H1 (cell line): ENCODE results near the gene IKZF5.

Experiments
- EP300 ChIP-seq, 2 experiments: IDR thresholded peaks; 1 replicate in 1 of 2; 2 replicates in 1 of 2; pipeline ENCODE4 v1.6.1; 2011 to 2012; ENCODE audit warnings: low read depth in 2 of 2, low read length in 2 of 2, mild to moderate bottlenecking in 2 of 2, borderline replicate concordance in 1 of 2, inconsistent platforms in 1 of 2, moderate library complexity in 1 of 2
- GTF2F1 ChIP-seq: IDR thresholded peaks from 2 replicates; pipeline ENCODE4 v1.6.1; 2012; ENCODE audit warnings: low read depth, low read length, improper control_type of control experiment, borderline replicate concordance
- MAFK ChIP-seq: IDR thresholded peaks from 2 replicates; pipeline ENCODE4 v1.6.1; 2012; ENCODE audit warnings: low read depth, mild to moderate bottlenecking, improper control_type of control experiment, low read length
- RFX5 ChIP-seq: IDR thresholded peaks from 2 replicates; pipeline ENCODE4 v1.6.1; 2011; ENCODE audit warnings: low read depth, low read length, improper control_type of control experiment, borderline replicate concordance
- ZNF274 ChIP-seq: IDR thresholded peaks from 2 replicates; pipeline ENCODE4 v1.7.0; 2012; ENCODE audit warnings: low read length, borderline replicate concordance; ENCODE audit errors: extremely low read depth
- TF ChIP-seq, protein P1 (sequence below), 3 experiments: IDR thresholded peaks; 1 replicate in 2 of 3; 2 replicates in 1 of 3; pipeline versions ENCODE4 v1.5.1 to v1.6.1; 2011; ENCODE audit warnings: low read length in 3 of 3, mild to moderate bottlenecking in 3 of 3, inconsistent platforms in 2 of 3, low read depth in 1 of 3, moderate library complexity in 1 of 3; ENCODE audit not compliant: insufficient read depth in 1 of 3; ENCODE audit errors: control extremely low read depth in 1 of 3

DNA sequence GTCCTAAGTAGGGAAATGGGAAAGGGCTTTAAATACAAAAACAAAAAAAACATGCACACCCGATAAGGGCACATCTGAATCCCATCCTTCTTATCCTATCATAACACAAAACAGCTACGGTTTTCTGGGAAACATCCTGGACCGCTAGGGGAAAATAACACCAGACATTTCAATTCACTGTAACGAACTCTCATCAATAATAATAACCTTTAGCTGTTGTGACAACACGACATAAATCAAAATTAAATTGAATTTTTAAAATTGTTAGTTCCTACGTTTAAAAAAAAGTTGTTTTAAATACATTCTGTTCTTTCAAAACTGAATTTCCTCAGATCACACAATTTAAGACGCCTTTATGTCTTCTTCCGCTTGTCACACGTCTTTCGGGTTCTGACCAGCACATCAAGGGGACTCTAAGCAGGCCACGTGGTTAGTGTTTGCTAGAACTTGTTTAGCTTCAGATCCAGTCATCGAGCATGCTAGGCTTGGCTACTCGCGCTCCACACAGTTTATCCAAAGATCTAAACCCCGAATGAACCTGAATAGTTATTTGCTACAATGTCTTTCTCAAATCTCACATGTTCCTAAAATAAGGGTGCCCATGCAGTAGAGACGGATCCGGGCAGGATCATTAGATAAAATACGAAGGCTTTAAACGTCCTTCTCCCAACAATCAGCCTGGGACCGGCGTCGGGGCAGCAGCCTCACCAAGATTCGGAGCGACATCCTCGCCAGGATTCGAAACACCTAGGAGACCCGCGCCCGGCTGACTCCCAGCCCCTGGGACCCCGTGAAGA lies 839 bp downstream of the IKZF5 start:
- TF ChIP-seq, protein P1, sequence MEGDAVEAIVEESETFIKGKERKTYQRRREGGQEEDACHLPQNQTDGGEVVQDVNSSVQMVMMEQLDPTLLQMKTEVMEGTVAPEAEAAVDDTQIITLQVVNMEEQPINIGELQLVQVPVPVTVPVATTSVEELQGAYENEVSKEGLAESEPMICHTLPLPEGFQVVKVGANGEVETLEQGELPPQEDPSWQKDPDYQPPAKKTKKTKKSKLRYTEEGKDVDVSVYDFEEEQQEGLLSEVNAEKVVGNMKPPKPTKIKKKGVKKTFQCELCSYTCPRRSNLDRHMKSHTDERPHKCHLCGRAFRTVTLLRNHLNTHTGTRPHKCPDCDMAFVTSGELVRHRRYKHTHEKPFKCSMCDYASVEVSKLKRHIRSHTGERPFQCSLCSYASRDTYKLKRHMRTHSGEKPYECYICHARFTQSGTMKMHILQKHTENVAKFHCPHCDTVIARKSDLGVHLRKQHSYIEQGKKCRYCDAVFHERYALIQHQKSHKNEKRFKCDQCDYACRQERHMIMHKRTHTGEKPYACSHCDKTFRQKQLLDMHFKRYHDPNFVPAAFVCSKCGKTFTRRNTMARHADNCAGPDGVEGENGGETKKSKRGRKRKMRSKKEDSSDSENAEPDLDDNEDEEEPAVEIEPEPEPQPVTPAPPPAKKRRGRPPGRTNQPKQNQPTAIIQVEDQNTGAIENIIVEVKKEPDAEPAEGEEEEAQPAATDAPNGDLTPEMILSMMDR (IDR thresholded peaks at IDR 0.05; ENCODE audit: control extremely low read depth in 1 of 3, insufficient read depth in 1 of 3, low read depth in 1 of 3, low read length in 3 of 3), result no peak
- no peak for TF ChIP-seq MAFK
- TF ChIP-seq ZNF274, result no peak
- TF ChIP-seq RFX5, result no peak
- TF ChIP-seq EP300 (IDR thresholded peaks at IDR 0.05; ENCODE audit: borderline replicate concordance in 1 of 2, low read depth in 2 of 2, low read length in 2 of 2), result no peak
- TF ChIP-seq GTF2F1, result no peak
